AG10803 (cell line): ENCODE measurements around the gene ADGRD1.

Experiments
- DNase-seq: peaks from one replicate; pipeline ENCODE4 v3.0.0; 2010; ENCODE audit warnings: low read depth
- H3K4me3 ChIP-seq: 2 replicates; pipeline ENCODE4 v1.5.1; 2011; ENCODE audit warnings: mild to moderate bottlenecking, low read length, control low read depth
- TF ChIP-seq, protein P1 (sequence below): conservative IDR thresholded peaks from 2 replicates; pipeline ENCODE4 v1.5.1; 2011; ENCODE audit warnings: mild to moderate bottlenecking, low read length, control low read depth, inconsistent platforms

The ADGRD1 gene

DNA sequence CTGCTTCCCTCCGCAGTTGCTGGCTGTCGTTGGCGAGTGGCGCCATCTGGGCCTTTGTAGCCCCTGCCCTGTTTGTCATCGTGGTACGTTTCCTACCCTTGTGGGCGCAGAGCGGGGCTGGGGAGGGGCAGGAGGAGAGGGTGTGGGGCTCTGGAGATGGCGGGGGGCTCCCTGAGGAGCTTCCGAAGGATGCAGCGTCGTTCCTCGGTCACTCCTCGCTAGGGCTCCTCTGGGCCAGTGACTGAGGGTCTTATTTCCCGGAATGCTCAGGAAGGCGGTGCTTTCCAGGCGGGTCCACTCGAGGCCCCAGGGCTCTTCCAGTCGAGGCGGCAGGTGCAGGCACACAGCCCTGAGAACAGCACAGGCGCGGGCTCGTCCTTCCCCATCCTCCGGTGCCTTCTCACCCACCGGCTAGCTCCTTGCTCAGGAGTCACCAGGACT is 167.1 kb downstream of the ADGRD1 start:
- no peak overlapping the region for H3K4me3 ChIP-seq
- TF ChIP-seq, protein P1, sequence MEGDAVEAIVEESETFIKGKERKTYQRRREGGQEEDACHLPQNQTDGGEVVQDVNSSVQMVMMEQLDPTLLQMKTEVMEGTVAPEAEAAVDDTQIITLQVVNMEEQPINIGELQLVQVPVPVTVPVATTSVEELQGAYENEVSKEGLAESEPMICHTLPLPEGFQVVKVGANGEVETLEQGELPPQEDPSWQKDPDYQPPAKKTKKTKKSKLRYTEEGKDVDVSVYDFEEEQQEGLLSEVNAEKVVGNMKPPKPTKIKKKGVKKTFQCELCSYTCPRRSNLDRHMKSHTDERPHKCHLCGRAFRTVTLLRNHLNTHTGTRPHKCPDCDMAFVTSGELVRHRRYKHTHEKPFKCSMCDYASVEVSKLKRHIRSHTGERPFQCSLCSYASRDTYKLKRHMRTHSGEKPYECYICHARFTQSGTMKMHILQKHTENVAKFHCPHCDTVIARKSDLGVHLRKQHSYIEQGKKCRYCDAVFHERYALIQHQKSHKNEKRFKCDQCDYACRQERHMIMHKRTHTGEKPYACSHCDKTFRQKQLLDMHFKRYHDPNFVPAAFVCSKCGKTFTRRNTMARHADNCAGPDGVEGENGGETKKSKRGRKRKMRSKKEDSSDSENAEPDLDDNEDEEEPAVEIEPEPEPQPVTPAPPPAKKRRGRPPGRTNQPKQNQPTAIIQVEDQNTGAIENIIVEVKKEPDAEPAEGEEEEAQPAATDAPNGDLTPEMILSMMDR = no peak
- DNase-seq = no peak

DNA sequence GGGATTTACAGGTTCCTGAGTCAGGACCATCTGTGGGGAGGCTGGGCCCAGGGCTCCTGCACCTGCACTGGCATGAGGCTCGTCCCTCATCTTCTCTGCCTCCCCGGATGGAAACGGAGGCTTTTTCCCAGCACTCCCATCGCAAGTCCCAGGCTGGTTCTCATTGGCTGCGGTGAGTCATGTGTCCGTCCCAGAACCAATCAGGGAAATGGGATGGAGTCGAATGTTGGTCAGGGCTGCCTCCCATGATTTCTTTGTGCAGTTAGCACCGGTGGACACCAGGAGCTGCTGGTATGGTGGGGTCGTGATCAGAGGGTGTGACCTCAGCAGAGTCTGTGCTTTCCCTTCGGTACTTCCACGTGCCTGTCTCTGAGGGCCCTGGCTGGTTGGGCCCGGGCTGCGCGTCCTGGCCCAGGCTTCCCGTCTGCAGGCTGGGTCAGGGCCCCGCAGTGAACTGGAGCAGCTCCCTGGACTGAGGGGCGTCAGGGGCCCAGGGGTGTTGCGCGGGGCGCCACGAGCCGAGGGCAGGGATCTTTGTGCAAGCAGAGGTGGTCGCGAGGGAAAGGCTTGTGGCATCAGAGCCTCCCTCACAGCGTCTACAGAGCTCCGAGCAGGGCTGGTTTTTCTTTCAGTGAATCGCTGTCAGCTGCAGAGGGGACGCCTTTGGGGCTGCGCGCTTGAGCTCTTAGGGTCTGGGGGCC is 168.1 kb downstream of the ADGRD1 start:
- no peak for DNase-seq
- TF ChIP-seq, protein P1 = no peak
- no peak overlapping the region for H3K4me3 ChIP-seq

DNA sequence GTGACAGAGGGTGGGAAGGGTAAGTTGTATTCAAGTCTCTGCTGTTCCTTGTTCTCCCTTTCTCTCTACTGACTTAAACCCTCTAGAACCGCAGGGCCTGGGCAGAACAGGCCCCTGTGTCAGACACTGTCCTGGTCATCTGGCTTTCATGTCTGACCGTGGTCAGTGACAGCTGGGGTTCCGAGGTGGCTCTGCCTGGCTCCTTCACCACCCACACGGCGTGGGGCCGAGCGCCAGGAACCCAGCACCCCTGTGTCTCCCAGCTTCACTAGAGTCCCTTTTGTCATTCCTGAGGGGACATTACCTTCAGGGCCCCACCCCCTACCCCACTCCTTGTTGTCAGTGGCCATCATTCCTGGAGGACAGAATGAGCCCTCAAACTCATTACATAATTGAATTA is 168.9 kb downstream of the ADGRD1 start:
- DNase-seq = no peak
- H3K4me3 ChIP-seq = no peak overlapping the region
- TF ChIP-seq, protein P1 = no peak

DNA sequence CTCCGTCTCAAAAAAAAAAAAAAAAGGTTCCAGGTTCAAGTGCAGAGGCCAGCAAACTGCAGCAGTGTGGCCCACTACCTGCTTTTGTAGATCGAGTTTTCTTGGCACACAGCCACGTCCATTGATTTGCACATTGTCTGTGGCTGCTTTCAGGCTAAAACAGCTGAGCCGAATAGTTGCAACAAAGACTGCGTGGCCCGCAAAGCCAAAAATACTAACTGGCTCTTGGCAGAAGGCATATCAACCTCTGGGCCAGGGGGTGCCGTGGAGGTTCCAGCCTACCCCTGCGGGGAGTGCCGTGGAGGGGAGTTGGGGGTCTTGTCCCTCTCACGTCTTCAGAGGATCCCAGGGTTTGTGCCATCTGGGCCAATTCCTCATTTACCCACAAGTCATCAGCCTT is 170.1 kb downstream of the ADGRD1 start:
- DNase-seq = no peak
- TF ChIP-seq, protein P1 = no peak

DNA sequence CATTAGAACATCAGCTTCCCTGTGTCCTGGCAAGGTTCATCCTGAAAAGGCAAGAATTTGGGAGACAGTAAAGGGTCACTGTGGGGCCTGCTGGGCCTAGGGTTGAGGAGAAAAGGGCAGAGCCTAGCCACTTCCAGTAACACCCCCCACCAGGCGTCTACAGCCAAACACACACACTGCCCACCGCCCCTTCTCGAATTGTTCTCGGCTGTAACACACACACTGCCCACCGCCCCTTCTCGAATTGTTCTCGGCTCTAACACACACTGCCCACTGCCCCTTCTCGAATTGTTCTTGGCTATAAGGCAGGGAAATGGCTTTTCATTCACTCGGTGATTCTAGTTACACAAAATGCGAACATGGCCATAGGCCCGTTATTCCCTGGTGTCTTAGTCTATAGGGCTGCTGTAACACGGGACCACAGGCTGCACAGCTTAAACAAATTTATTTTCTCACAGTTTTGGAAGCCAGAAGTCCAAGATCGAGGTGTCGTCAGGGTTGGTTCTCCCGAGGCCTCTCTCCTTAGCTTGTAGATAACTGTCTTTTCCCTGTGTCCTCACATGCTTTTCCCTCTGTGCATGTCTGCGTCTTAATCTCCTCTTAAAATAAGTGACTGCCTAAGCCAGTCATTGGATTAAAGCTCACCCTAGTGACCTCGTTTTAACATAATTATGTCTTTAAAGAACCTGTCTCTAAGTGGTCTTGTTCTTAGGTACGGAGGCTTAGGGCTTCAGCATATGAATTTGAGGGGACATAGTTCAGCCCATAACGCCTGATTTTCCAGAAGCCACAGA is 171.0 kb downstream of the ADGRD1 start:
- H3K4me3 ChIP-seq = no peak overlapping the region
- TF ChIP-seq, protein P1 = no peak
- DNase-seq = no peak

More for the DNA sequence above, 170.1 kb downstream of the ADGRD1 start:
- H3K4me3 ChIP-seq = no peak overlapping the region

DNA sequence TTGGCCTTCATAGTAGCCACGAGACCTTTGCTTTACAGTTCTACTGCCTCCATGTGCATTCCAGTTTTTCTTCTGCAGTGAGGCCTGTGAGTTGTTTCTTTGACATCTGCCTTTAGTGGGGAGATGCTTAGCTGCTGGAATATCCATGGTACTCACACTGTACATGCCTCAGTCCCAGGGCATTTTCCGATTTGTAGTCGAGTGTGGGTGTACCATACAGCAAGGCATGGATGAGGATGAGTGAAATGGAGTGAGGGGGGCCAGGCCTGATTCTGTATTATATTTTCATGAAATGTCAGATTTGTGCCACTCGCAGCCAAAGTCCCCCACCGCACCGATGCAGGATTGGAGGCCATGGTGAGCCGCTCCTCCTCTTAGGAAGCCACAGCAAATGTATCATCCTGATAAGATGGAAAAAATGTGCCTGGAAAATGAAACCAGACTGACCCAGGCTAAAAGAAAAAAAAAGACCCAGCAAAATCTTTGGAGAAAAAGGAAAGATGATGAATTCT is 173.0 kb downstream of the ADGRD1 start:
- DNase-seq = no peak
- TF ChIP-seq, protein P1 = no peak
- H3K4me3 ChIP-seq = no peak overlapping the region
